Type B pancreatic cell (in vitro differentiated cells): ENCODE measurements around the gene RNF217. TPM values are rescaled to one million over a fixed set of nuclear protein-coding genes. Genes with fewer than 3 reads are reported as not detected.

Experiments used
- DNase-seq: peaks from one replicate; pipeline ENCODE4 v3.0.0; 2021; ENCODE audit warnings: mixed read lengths; ENCODE audit not compliant: unreplicated experiment; ENCODE audit errors: extremely low spot score
- H3K27ac Mint-ChIP-seq: 2 replicates; pipeline ENCODE4 v1.8.0; 2021; ENCODE audit warnings: mild to moderate bottlenecking, mixed read lengths
- H3K27me3 Mint-ChIP-seq: 2 replicates; pipeline ENCODE4 v1.8.0; 2021; ENCODE audit warnings: mixed read lengths
- H3K36me3 Mint-ChIP-seq: 2 replicates; pipeline ENCODE4 v1.8.0; 2021; ENCODE audit warnings: mixed read lengths
- H3K4me1 Mint-ChIP-seq: one replicate; pipeline ENCODE4 v1.8.0; 2021; ENCODE audit warnings: mixed read lengths; ENCODE audit not compliant: unreplicated experiment
- H3K4me3 Mint-ChIP-seq: 2 replicates; pipeline ENCODE4 v1.8.0; 2021; ENCODE audit warnings: mild to moderate bottlenecking, mixed read lengths
- H3K9me3 Mint-ChIP-seq: 2 replicates; pipeline ENCODE4 v1.8.0; 2021; ENCODE audit warnings: mixed read lengths
- CTCF ChIP-seq: fragments of 200-600 bp; sonication (generic); conservative IDR thresholded peaks from 2 replicates; pipeline ENCODE4 v1.5.0; 2021; ENCODE audit warnings: antibody characterized with exemption, mild to moderate bottlenecking
- total RNA-seq: library from RNA; stranded (reverse); gene quantifications from 2 replicates; pipeline ENCODE4 v1.2.1, GENCODE V29; 2021; ENCODE audit warnings: low replicate concordance

RNF217 gene
- total RNA-seq, 1 donor from 2014 or later: 22.1 TPM

GRCh38 chr6:124958149-124958548 is 4.1 kb upstream of the RNF217 start:
- H3K4me1 Mint-ChIP-seq: peaks cover 5% of the 10 kb centered on the region
- no peak for TF ChIP-seq CTCF
- H3K27ac Mint-ChIP-seq: no peak overlapping the region
- no peak for DNase-seq
- no peak overlapping the region for H3K4me3 Mint-ChIP-seq
- no peaks in the 10 kb centered on the region for H3K36me3 Mint-ChIP-seq
- H3K27me3 Mint-ChIP-seq: no peaks in the 10 kb centered on the region
- no peaks in the 10 kb centered on the region for H3K9me3 Mint-ChIP-seq

- H3K4me3 Mint-ChIP-seq: peak overlapping the region; percentile 46
- no peaks in the 10 kb centered on the region for H3K36me3 Mint-ChIP-seq
- no peak for TF ChIP-seq CTCF
- H3K27me3 Mint-ChIP-seq: no peaks in the 10 kb centered on the region
- H3K9me3 Mint-ChIP-seq: no peaks in the 10 kb centered on the region
- no peak overlapping the region for H3K27ac Mint-ChIP-seq
- H3K4me1 Mint-ChIP-seq: peaks cover 5% of the 10 kb centered on the region
- DNase-seq: no peak
These were observed 3.4 kb upstream of the RNF217 start for GRCh38 chr6:124958759-124959354.

GRCh38 chr6:124960757-124961463 is 1.3 kb upstream of the RNF217 start:
- peak overlapping the region; percentile 95 for H3K27ac Mint-ChIP-seq
- H3K4me3 Mint-ChIP-seq: peak overlapping the region; percentile 96

GRCh38 chr6:124961464-124961776 is 817 bp upstream of the RNF217 start:
- DNase-seq: no peak
- Mint-ChIP-seq H3K36me3 (peaks cover 9% of the 10 kb centered on the region), H3K27ac (peak overlapping the region; percentile 95), H3K27me3 (no peaks in the 10 kb centered on the region), H3K4me1 (peaks cover 20% of the 10 kb centered on the region), H3K9me3 (no peaks in the 10 kb centered on the region), H3K4me3 (peak overlapping the region; percentile 96)
- no peak for TF ChIP-seq CTCF

More at GRCh38 chr6:124960757-124961463, 1.3 kb upstream of the RNF217 start:
- Mint-ChIP-seq H3K4me1 (peaks cover 20% of the 10 kb centered on the region), H3K36me3 (peaks cover 9% of the 10 kb centered on the region), H3K9me3 (no peaks in the 10 kb centered on the region), H3K27me3 (no peaks in the 10 kb centered on the region)
- no peak for DNase-seq
- TF ChIP-seq CTCF: no peak

GRCh38 chr6:124962639-124963415 is 590 bp downstream of the RNF217 start:
- Mint-ChIP-seq H3K9me3 (no peaks in the 10 kb centered on the region), H3K27ac (peak overlapping the region; percentile 87), H3K4me1 (peaks cover 20% of the 10 kb centered on the region), H3K4me3 (peak overlapping the region; percentile 92), H3K36me3 (peaks cover 13% of the 10 kb centered on the region), H3K27me3 (no peaks in the 10 kb centered on the region)
- no peak for TF ChIP-seq CTCF
- DNase-seq: no peak
